HS-5 (cell line): ENCODE results near the gene TLR5.

Experiments used
- DNase-seq: peaks from one replicate; pipeline ENCODE4 v3.0.0-alpha.2; 2012; ENCODE audit warnings: low read depth

Gene TLR5

GRCh38 chr1:223067914-223068313 lies 75.1 kb downstream of the TLR5 start:
- no peak for DNase-seq

GRCh38 chr1:223066415-223066814 lies 76.6 kb downstream of the TLR5 start:
- no peak for DNase-seq

GRCh38 chr1:223062177-223062576 lies 80.9 kb downstream of the TLR5 start:
- DNase-seq = no peak

GRCh38 chr1:223059526-223059925 lies 83.5 kb downstream of the TLR5 start:
- DNase-seq = no peak
